HL-60/S4 treated with phorbol 12-myristate 13-acetate at 8.2 ng/mL for 4 days and 3 days (cell line): Measurements from ENCODE around the gene KL.

ENCODE experiments used
- in situ Hi-C: fragments of 300-500 bp; cut with MboI; formaldehyde crosslinking; loops from 2 replicates; pipeline ENCODE4 v1.15.0; 2022; ENCODE audit warnings: low sequenced_read_pairs

KL gene

DNA sequence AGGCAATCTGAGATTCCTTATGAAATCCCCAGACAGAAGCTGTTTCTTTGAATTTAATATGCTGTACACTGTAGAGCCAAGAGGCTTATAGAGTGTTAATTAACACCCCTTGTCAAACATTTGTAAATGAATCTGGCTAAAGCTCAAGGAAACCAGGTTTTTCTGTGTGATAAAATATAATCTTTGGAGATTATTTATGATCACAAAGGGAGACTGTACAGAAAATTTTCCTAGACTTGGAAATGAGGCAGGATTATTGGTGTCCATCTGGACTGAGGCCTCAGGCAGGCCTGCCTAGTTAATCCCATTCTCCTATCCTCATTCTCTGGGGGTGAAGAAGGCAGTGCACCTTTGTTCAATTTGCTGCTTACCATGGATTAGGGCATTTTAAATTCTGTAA, 17.8 kb downstream of the KL start:
- in situ Hi-C loops = no loop called here

DNA sequence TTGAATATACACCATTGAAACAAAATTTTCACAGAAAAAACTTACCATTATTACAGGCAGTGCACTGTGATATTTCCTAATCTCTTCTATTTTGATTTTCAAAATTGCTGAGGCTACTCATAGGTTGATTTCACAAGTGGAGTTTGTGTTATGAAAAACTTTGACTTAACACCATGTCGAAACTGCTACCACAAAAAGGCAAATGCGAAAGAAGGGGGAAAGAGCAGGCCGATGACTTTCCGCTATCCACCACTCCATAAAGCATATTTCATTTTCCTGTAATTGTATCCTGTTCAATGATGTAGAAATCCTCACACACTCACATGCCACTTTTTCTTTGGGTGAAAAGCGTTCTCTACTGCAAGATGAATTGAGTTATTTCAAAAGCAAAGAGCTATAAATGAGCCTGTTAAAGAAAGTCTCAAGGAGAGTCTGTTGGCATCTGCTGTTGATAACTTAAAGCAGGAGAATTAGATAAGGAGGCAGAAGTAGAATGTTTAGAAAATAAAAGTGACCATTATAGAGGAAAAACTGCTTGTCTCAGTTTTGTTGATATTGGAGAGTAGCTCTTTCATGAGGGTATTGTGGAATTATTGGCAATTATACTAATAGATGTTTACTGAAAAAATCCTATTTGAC, 18.8 kb downstream of the KL start:
- in situ Hi-C loops = no loop called here

DNA sequence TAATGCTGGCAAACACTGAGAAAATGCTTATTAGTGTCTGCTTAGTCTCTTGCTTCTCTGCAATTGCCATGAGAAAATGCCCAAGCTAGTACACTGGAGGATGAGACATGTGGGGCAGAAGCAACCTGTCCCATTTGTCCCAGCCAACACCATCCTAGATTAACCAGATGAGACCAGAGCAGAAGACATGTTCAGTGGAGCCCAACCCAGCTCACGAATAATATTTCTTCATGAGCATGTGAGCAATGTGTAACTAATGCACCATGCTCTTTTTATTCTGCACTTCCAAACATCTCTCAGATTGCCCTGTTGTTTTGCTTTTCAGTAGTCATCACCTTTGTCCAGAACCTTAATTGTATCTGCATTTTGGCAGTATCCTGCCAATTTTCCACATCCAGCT, 21.4 kb downstream of the KL start:
- in situ Hi-C loops = no loop called here

DNA sequence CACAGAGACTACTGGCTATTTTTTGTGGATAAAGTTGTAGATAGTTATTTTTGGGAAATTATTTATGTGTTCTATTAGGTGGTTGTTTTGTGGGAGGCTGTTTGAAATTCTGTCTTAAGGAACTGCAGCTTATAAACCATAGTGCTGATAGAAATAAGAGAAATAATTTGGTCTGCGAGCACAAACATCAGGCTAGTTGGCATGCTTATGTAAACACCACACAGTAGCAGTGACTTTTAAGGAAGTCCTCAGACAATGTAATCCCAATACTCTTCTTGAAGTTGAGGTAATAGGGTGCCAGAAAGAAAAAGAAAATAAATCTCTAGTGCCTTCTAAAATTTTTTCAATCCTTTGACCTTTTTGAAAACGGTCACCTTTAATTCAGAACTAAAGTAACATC, 23.9 kb downstream of the KL start:
- in situ Hi-C loops = no loop called here

DNA sequence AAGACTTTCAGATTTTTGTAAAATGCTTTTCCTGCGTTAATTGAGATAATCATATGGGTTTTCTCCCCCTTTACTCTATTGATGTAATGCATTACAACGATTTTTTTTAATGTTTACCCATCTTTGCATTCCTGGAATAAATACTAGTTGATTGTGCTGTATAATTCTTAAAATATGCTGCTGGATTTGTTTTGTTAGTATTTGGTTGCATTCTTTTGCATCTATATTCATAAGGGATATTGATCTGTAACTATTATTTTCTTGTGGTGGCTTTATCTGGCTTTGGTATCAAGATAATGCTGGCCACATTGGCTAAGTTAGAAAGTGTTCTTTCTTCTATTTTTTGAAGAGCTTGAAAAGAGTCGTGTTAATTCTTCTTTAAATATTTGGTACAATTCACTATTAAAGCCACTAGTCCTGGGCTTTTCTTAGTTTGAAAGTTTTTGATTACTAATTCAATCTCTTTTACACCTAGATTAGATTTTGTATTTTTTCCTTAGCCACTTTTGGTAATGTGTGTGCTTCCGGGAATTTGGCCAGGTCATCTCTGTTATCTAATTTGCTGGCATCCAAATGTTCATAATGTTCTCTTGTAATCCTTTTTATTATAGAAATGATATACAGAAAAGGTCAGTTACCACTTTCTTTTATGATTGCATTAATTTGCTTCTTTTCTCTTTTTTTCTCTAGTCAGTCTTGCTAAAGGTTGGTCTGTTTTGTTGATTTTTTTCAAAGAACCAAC, 29.8 kb downstream of the KL start:
- in situ Hi-C loops = no loop called here

DNA sequence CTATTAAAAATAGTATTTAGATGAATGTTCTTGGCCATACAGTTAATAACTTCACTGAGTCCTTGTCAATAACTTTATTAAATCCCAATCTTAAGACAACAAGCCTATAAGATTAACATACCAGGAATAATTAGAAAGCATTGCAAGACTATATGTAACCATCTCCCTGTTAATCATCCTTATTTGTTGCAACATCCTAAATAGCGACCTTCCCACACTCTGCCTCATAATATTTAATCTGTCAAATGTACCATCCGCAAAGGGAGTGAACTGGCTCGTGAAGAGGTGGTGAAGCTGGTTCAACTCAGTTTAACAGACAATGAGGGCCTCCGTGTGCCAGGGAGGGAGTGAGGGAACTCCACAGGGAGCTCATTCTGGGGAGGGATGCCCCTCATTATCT, 33.9 kb downstream of the KL start:
- in situ Hi-C loops = no loop called here

DNA sequence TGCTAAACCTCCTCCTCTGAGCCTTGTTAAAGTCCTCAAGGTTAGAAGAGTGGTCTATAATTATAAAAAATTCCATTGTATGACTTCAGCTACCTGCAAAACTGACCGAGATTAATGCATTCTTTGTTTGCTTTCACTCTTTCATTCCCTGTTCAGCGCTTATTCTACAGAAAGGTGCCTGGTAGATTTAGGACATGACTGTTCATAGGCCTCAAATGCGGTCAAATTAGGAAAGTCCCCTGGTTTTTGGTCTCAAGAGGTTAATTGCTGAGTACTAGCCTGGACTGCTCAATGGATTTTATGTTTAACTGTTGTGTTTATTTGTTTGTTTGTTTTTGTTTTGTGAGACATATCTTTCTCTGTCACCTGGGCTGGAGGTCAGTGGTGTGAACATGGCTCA, 35.4 kb downstream of the KL start:
- in situ Hi-C loops = no loop called here

DNA sequence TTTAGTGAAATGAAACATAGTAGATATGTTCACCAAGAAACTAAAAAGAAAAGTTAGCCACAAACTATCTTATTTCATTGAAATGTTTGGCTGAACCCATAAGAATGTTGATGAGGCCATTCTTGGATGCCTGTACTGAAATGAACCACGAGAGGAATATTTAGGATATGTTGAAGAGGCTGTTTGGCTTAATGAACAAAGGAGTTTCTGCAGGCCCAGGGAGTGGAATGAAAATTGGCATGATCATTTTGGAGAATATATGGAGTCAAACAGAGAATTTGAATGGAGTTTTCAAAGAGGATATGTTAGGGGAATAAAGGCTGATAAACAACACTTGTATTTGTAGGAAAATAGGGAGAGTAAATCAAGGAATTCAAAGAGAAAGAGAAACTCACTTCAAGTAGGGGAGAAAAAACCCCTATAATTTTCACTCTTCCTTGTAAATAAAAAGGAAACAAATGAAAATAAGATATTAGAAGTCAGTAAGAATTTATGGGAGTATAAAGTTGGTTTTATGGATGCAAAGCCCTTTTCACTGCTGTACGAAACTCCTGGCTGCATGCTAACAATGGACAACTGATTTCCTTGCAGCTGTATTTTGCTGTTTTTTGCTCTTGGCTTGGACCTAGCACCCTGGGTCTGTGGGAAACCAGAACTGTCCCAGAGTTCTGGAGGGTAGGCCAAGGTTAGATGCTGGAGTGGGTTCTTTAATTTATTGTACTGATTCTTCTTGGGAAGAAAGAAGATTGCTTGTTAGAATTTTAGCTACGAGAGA, 36.5 kb downstream of the KL start:
- in situ Hi-C loops = no loop called here

DNA sequence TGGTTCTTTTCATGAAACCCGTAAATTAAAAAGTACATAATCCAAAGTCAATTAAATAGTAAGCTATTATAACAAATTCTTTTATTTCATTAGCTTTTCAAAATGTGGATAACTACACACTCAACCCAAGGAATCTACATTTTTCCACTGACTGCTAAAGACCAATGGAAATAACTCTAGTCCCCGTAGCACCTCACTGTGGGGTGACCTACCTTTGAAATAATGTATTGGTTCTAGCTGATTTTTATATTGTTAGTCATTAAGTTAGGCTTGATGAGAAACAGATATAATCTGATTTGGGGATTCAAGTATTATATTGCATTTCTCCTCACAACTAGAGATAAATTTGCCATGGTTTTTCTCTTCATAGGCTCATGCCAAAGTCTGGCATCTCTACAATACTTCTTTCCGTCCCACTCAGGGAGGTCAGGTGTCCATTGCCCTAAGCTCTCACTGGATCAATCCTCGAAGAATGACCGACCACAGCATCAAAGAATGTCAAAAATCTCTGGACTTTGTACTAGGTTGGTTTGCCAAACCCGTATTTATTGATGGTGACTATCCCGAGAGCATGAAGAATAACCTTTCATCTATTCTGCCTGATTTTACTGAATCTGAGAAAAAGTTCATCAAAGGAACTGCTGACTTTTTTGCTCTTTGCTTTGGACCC, 37.3 kb downstream of the KL start:
- in situ Hi-C loops = no loop called here

DNA sequence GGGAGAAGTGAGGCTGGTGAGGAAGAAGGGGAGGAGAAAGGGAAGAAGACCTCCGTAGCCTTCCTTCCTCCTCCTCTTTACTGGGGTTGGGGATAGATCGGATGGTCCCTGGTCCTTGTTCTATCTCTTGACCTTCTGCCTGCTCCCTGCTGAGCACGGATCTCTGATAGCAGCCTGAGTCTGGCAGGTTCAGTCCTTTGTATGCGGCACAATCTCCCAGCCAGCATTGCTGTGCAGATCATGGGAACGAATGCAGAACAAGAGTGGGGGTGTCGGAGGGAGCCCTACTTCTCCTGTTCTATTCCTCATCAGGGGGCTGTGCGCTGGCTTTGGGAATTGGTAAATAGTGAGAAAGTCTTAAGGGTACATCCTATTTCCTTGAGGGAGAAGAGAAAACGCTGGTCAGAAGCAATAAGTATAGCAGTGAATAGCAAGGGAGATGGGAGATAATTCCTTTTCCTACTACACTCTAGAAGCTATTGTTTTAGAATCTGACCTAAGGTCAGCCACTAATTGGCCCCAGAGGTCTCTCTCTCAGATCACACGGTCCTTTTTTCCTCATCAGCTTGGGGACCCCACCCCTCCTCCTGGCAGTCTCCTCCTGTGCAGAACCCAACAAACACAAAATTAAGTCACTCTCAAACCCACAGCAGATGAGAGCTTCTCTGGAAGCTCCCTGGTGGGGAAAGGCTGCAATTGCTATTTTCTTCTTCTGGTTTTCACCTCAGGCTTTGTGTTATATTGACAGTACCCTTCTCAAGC, 41.0 kb downstream of the KL start:
- in situ Hi-C loops = no loop called here

DNA sequence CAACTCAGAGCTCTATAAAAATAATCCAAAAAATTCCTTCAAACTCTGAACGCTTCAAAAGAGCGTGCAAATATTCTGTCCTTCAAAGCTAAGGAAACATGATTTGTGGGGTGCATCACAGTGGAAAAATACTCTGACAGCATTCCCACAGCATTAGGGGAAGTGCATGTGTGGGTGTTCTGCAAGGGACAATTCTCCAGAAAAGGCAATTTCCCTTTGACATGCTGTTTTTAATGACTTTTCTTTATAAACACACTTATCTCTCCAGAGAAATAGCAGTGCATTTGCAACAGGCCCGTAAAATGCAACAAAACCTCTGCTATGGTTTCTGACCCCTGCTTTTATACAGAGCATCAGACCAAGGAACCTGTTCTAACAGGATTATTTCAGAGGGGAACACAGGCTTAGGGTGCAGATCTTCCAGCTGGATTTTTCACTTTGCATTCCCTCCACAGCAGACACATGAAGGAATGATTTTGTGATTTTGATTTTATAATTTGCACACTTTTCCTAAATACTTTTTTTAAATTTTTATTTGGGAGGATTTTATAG, 42.6 kb downstream of the KL start:
- in situ Hi-C loops = no loop called here

DNA sequence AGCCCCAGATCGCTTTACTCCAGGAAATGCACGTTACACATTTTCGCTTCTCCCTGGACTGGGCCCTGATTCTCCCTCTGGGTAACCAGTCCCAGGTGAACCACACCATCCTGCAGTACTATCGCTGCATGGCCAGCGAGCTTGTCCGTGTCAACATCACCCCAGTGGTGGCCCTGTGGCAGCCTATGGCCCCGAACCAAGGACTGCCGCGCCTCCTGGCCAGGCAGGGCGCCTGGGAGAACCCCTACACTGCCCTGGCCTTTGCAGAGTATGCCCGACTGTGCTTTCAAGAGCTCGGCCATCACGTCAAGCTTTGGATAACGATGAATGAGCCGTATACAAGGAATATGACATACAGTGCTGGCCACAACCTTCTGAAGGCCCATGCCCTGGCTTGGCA, 44.6 kb downstream of the KL start:
- in situ Hi-C loops = no loop called here

DNA sequence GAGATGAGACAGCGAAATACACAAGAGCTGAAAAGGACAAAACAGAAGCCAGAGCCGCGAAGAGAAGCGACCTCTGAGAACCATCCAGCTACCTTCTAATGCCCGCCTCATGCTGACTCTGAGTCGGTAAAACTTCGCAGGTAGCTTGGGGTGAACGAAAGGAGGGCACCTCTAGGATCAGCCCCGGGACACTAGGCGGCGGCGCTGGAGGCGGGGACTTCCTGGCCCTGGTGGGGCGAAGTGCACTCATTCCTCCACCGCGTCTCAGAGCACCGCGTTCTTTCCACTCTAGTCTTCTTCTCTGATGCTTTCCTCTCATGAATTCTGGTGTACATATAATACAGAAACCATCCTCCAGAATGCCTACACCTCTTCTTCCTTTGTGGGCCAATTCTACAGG, 50.1 kb downstream of the KL start:
- in situ Hi-C loops = no loop called here

DNA sequence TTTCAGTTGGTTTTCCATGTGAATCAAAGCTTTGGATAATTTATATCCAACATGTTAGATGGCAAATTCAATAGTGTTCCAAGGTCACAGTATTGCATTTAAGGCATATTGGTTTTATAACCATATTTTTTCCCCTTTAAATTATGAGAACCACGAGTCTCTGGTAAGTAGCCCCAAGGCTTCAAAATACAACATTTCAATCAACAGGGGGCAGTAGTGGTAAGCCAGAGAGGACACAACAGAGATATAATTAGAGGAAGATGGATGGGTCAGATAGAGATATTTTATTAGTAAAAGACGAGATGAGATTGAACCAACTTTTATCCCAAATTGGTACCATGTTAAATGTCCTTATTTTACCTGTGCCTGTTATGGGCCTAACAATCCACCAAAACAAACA, 53.1 kb downstream of the KL start:
- in situ Hi-C loops = no loop called here

DNA sequence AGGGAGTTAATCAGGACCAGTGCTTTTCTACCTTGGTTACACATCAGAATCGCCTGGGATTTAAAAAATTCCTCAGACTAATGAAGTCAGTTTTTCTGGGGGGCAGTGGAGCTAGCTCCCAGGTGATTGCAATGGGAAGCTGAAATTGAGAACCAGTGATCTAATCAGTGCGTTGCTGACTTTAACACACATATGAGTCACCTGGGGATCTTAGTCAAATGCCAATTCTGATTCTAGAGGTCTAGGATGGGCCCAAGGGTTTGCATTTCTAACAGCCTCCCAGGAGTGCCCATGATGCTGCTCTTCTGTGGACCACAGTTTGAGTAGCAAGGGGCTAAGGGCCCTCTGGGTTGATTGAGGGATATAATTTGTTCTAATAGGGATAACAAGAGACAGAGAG, 54.5 kb downstream of the KL start:
- in situ Hi-C loops = no loop called here

DNA sequence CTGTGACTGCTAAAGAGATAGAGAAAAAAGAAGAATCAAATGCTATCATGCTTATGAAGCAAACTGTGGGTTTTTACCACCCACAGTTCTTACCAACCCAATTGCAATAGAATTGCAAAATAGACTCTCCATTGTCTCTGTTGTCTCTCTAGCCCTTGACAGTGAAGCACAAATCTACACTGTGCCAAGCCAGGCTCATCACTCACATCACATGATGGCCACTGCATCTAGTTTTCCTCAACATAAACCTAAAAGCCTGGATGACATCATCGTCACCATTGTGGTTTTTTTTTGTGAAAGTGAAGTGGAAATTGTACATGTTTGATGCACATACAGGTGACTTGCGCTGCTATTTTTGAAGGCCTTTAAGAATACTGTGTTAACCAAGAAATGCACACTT, 56.1 kb downstream of the KL start:
- in situ Hi-C loops = no loop called here

DNA sequence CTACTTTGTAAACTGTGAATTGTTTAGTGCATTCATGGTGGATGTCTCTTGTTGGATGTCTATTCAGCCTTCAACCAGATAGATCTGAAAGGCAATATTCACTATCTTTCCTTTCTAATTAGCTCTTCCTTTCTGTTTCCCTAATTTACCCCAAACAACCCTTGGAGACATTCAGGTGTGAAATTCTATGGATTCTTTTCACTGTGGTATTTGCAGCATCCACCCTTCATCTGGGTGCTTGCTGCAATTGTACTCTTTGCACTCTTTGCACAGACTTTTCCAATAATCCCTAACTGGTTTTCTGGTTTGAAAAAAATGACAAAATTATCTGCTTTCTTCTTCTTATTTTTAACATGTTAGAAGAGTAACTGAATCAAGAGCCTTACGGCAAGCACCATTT, 56.5 kb downstream of the KL start:
- in situ Hi-C loops = no loop called here

DNA sequence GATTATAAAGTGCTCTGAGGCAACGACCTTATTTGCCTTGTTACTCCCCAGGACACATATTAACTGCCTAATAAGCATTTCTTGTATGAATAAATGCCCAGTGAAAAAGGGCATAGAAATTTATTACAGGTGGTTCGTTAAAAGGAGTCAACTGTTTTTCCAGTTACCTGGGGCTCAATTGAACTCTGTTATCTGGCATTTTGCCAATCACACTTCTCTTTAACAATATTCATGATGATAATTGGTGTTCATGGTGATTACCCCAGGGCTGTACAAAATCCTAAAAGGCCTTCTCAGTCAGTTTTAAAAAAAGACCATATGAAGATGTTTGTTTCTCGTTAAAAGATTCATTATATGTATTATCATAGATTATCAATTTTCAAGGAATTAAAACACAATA, 57.1 kb downstream of the KL start:
- in situ Hi-C loops = no loop called here

DNA sequence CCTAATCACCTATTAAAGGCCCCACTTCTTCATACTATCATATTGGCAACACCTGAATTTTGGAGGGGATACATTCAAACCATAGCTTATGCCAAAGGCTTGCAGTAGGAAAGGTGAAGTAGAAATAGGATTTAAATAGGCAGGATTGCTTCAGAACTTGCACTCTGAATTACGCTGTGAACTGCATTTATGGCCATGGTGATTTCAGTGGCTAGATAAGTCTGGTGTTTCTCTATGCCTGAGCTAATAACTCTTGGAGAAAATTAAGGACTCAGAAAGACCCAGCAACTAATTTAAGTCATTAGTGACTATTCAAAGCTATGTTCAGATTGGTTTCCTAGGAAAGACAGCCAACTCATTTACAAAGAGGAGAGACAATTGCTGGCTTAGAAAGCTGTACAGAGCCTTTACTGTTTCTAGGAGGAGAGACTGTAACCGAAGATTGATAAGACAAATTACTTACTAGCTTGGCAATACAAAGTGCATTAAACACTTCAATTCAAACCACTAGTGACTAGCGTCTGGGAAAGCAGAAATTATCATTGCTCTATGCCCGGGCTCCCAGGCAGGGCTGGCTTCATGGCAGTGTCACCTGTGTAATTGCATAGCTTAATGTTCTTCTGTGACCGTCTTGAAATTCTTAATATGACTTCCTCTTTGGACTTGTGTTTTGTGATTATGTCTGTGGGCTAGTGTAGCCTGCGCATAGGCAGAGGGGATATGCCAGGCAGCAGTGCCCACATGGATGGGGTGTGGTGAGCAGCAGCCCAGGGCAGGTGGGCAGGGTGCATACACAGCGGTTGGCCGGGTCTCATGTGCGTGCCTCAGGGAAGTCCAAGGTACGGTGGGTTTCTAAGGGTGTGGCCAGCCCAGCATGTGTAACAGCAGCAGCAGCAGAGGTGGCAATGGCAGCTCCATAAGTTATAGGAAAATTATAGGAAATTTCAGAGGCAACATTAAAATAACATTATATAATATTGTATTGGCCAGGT, 60.1 kb downstream of the KL start:
- in situ Hi-C loops = no loop called here
